ENCODE data around the gene FAM131C. TPM values are rescaled to one million over a fixed set of nuclear protein-coding genes. Genes with fewer than 3 reads are reported as not detected.

Gene FAM131C
- polyA plus RNA-seq, 3 donors, result not detected

DNA sequence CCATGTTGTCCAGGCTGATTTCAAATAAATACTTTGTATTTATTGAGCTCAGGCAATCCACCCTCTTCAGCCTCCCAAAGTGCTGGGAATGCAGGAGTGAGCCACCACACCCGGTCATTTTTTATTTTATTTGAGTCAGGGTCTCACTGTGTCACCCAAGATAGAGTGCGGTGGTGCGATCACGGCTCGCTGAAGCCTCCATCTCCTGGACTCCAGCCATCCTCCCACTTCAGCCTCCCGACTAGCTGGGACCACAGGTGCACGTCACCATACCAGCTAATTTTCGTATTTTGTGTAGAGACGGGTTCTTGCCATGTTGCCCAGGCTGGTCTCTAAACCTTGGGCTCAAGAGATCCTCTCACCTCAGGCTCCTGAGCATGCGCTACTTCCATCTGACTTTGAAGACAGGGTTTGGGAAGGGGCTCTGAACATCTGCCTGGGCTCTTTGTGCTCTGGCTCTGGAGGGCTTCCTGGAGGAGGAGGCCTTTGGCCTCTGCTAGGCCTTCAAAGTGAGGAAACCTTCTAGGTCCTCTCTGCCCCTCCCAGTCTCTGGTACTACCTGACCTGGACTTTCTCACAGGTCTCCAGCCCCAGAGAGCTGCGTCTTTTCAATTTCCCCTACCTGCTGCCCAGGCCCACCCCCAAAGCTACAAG is 61.4 kb downstream of the FAM131C start:
- TF ChIP-seq, protein P1, sequence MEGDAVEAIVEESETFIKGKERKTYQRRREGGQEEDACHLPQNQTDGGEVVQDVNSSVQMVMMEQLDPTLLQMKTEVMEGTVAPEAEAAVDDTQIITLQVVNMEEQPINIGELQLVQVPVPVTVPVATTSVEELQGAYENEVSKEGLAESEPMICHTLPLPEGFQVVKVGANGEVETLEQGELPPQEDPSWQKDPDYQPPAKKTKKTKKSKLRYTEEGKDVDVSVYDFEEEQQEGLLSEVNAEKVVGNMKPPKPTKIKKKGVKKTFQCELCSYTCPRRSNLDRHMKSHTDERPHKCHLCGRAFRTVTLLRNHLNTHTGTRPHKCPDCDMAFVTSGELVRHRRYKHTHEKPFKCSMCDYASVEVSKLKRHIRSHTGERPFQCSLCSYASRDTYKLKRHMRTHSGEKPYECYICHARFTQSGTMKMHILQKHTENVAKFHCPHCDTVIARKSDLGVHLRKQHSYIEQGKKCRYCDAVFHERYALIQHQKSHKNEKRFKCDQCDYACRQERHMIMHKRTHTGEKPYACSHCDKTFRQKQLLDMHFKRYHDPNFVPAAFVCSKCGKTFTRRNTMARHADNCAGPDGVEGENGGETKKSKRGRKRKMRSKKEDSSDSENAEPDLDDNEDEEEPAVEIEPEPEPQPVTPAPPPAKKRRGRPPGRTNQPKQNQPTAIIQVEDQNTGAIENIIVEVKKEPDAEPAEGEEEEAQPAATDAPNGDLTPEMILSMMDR (IDR thresholded peaks at IDR 0.05), result no peak
- Histone ChIP-seq H3K79me2 (ENCODE audit: insufficient read depth, low read length) (no peaks in the 10 kb centered on the region), H3K9ac (ENCODE audit: insufficient read depth, low read length, poor library complexity, severe bottlenecking) (peak overlapping the region; percentile 76), H3K4me3 (replicated peaks in 1 of 3; ENCODE audit: low read depth in 2 of 3, low read length in 3 of 3) (peak overlapping the region in 2 of 3 experiments; percentile 40 to 75), H3K36me3 (replicated peaks in 1 of 2; ENCODE audit: control insufficient read depth in 1 of 2, insufficient read depth in 2 of 2, low read length in 2 of 2) (no peaks in the 10 kb centered on the region), H3K4me1 (ENCODE audit: control insufficient read depth in 1 of 2, insufficient read depth in 2 of 2, low read length in 2 of 2) (peaks cover 13 to 15% of the 10 kb centered on the region in 2 donors), H3K4me2 (replicated peaks; ENCODE audit: extremely low read depth, low read length, poor library complexity, severe bottlenecking) (peak overlapping the region; percentile 87), H3K27ac (ENCODE audit: low read depth in 1 of 2, low read length in 2 of 2) (peak overlapping the region in 1 of 2 donors; percentile 48), H2AFZ (ENCODE audit: insufficient read depth, low read depth, low read length, poor library complexity, severe bottlenecking) (peak overlapping the region; percentile 90), H3K9me3 (replicated peaks in 1 of 2; ENCODE audit: control insufficient read depth in 1 of 2, insufficient read depth in 1 of 2, low read length in 2 of 2) (no peaks in the 10 kb centered on the region), H3K27me3 (ENCODE audit: control insufficient read depth in 2 of 2, insufficient read depth in 2 of 2, low read length in 2 of 2) (no peaks in the 10 kb centered on the region), H4K20me1 (ENCODE audit: insufficient read depth, low read length) (no peaks in the 10 kb centered on the region)
- peaks cover 9% of the 10 kb centered on the region for H3K4me1 Mint-ChIP-seq
- no peaks in the 10 kb centered on the region for H3K9me3 Mint-ChIP-seq
- no peak for DNase-seq
- intact Hi-C loops (cut with micrococcal nuclease), result loop anchor here in 1 of 2 donors (2.0 to 10.0 kb wide), 2 partner anchors 43 to 173 kb away; no protein-coding TSS in a partner anchor
- H3K36me3 Mint-ChIP-seq, result no peaks in the 10 kb centered on the region
- H3K27me3 Mint-ChIP-seq (ENCODE audit: low read depth in 3 of 3), result peaks cover 9 to 14% (median 10%) of the 10 kb centered on the region in 3 donors
- WGBS (ENCODE audit: insufficient coverage), result 92% methylated on average over 9 of the region's 11 CpGs
- peak overlapping the region; percentile 62 to 79 for H3K4me3 Mint-ChIP-seq
- peak overlapping the region in 3 of 7 donors; percentile 14 to 30 (median 30) for H3K27ac Mint-ChIP-seq

DNA sequence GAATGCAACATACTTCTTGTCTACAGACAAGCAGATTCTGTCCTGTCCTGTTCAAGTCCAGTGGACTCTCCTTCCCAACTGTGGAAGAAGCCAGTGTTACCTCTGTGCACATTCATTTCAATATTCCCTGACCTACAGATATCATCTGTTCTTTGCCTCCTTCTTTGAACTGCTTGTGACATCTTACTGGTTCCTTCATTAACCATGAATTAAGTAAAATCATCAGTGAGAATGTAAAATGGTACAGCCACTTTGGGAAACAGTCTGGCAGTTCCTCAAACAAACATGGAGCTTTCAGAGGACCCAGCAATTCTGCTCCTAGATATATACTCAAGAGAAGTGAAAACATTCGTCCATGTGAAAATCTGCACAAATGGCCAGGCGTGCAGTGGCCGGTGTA is 62.6 kb downstream of the FAM131C start:
- TF ChIP-seq, protein P1 (IDR thresholded peaks at IDR 0.05), result no peak
- Histone ChIP-seq H3K4me2 (replicated peaks; ENCODE audit: extremely low read depth, low read length, poor library complexity, severe bottlenecking) (no peak overlapping the region), H3K9me3 (replicated peaks in 1 of 2; ENCODE audit: control insufficient read depth in 1 of 2, insufficient read depth in 1 of 2, low read length in 2 of 2) (no peaks in the 10 kb centered on the region), H3K4me1 (ENCODE audit: control insufficient read depth in 1 of 2, insufficient read depth in 2 of 2, low read length in 2 of 2) (peaks cover 13 to 15% of the 10 kb centered on the region in 2 donors), H3K36me3 (replicated peaks in 1 of 2; ENCODE audit: control insufficient read depth in 1 of 2, insufficient read depth in 2 of 2, low read length in 2 of 2) (no peaks in the 10 kb centered on the region), H3K27ac (ENCODE audit: low read depth in 1 of 2, low read length in 2 of 2) (no peak overlapping the region), H3K9ac (ENCODE audit: insufficient read depth, low read length, poor library complexity, severe bottlenecking) (no peak overlapping the region), H3K79me2 (ENCODE audit: insufficient read depth, low read length) (no peaks in the 10 kb centered on the region), H3K27me3 (ENCODE audit: control insufficient read depth in 2 of 2, insufficient read depth in 2 of 2, low read length in 2 of 2) (no peaks in the 10 kb centered on the region), H2AFZ (ENCODE audit: insufficient read depth, low read depth, low read length, poor library complexity, severe bottlenecking) (no peak overlapping the region), H3K4me3 (replicated peaks in 1 of 3; ENCODE audit: low read depth in 2 of 3, low read length in 3 of 3) (no peak overlapping the region), H4K20me1 (ENCODE audit: insufficient read depth, low read length) (no peaks in the 10 kb centered on the region)
- H3K27me3 Mint-ChIP-seq (ENCODE audit: low read depth in 3 of 3), result peaks cover 8 to 14% (median 10%) of the 10 kb centered on the region in 3 donors
- intact Hi-C loops (cut with micrococcal nuclease), result loop anchor here in 1 of 2 donors (10.0 kb wide), 1 partner anchor 174 kb away; no protein-coding TSS in a partner anchor
- no peak overlapping the region for H3K27ac Mint-ChIP-seq
- peaks cover 9% of the 10 kb centered on the region for H3K4me1 Mint-ChIP-seq
- no peak for DNase-seq
- 100% methylated on average over 2 of the region's 3 CpGs for whole genome bisulfite sequencing (ENCODE audit: insufficient coverage)
- H3K9me3 Mint-ChIP-seq, result no peaks in the 10 kb centered on the region
- H3K4me3 Mint-ChIP-seq, result no peak overlapping the region
- no peaks in the 10 kb centered on the region for H3K36me3 Mint-ChIP-seq

Data from CD14-positive monocyte (primary cell).